Neural progenitor cell (in vitro differentiated cells): ENCODE measurements around the gene RRAS2.

ENCODE experiments used
- EZH2 ChIP-seq: fragments of 200-600 bp; sonication (generic); IDR thresholded peaks from 2 replicates; pipeline ENCODE4 v1.6.1; 2017; ENCODE audit warnings: antibody characterized with exemption, mild to moderate bottlenecking, moderate library complexity
- EZH2phosphoT487 ChIP-seq: fragments of 200-600 bp; sonication (generic); IDR thresholded peaks from 2 replicates; pipeline ENCODE4 v1.6.1; 2017; ENCODE audit warnings: antibody characterized with exemption
- TF ChIP-seq, protein P1 (sequence below): fragments of 200-600 bp; sonication (generic); IDR thresholded peaks from 2 replicates; pipeline ENCODE4 v1.5.1; 2017; ENCODE audit warnings: antibody characterized with exemption, mild to moderate bottlenecking

DNA sequence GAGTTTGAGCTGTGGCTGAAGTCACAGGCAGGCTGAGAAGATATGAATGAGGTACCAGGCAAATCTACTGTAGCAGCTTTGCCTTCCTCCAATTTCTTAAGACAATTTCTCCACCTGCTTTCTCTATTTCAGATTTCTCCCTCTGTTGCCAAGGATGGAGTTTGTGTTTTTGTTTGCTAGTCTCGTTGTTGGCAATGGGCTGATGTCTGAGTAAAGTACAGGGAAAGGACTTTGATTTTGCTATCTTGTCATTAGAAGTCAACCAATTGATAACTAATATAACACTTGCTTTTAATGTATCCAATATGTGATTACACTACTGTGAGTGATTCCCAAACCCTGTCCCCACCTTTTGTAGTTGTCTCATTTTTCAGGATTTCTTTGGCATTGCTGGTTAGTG, 40.1 kb upstream of the RRAS2 start:
- TF ChIP-seq, protein P1, sequence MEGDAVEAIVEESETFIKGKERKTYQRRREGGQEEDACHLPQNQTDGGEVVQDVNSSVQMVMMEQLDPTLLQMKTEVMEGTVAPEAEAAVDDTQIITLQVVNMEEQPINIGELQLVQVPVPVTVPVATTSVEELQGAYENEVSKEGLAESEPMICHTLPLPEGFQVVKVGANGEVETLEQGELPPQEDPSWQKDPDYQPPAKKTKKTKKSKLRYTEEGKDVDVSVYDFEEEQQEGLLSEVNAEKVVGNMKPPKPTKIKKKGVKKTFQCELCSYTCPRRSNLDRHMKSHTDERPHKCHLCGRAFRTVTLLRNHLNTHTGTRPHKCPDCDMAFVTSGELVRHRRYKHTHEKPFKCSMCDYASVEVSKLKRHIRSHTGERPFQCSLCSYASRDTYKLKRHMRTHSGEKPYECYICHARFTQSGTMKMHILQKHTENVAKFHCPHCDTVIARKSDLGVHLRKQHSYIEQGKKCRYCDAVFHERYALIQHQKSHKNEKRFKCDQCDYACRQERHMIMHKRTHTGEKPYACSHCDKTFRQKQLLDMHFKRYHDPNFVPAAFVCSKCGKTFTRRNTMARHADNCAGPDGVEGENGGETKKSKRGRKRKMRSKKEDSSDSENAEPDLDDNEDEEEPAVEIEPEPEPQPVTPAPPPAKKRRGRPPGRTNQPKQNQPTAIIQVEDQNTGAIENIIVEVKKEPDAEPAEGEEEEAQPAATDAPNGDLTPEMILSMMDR, result no peak
- TF ChIP-seq EZH2 (no peak), EZH2phosphoT487 (no peak)
